ENCODE results near the gene SPATA6L. TPM values are rescaled to one million over a fixed set of nuclear protein-coding genes. Genes with fewer than 3 reads are reported as not detected.
A peak's percentile ranks its signal among the peaks of the same experiment; 100 is the strongest.
"Not testable (repeated sequence)": the region's sequence is repeated elsewhere in the genome, so short reads cannot be mapped to it uniquely, and the experiment has no call there.

SPATA6L gene
- total RNA-seq, 1 donor from 2014 or later: 0.87 TPM

DNA sequence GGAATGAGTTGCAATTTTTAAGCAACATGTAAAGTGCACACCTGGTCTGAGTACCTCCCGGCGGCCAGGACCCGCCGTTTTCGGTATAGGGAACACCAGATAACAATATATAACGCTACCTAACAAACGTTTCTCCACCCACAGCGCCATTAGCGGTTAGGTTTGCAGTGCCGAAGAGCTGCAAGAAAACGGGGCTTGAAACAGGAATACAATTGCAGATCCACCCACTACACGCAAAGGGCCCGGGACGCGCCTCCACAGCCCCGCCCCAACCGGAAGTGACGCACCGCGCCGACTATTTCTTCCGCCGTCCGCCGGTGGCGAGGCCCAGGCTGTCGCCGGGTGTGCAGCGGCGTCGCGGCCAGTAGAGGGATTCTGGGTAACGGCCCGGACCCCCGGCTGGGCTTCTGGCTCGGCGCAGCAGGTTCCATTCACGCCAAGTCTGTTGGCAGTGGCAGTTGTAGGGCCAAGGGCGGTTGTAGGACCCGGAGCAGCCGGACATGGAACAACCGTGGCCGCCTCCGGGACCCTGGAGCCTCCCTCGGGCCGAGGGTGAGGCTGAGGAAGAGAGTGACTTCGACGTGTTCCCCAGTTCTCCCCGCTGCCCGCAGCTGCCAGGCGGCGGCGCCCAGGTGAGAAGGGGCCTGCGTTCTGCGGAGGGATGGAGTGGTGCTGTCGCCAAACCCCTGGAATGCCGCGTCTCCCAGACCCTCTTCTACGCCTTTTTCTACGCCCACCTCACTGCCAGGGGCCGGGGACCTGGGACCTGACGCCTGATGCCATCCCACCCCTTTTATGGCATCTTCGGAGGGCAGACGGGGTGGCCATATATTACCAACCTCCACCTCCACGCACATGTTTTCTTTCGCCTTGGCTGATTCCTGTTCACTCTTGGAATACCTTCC lies 13.2 kb upstream of the SPATA6L start, which contains the start of gene CDC37L1:
TSS of gene CDC37L1 (plus strand) at position 302 of the 905 bp plus-strand sequence. CDS start at position 501, 199 bp downstream.
- DNase-seq (peak; percentile 99), ATAC-seq (peak; percentile 99)
- intact Hi-C loops (cut with micrococcal nuclease): no loop called here

DNA sequence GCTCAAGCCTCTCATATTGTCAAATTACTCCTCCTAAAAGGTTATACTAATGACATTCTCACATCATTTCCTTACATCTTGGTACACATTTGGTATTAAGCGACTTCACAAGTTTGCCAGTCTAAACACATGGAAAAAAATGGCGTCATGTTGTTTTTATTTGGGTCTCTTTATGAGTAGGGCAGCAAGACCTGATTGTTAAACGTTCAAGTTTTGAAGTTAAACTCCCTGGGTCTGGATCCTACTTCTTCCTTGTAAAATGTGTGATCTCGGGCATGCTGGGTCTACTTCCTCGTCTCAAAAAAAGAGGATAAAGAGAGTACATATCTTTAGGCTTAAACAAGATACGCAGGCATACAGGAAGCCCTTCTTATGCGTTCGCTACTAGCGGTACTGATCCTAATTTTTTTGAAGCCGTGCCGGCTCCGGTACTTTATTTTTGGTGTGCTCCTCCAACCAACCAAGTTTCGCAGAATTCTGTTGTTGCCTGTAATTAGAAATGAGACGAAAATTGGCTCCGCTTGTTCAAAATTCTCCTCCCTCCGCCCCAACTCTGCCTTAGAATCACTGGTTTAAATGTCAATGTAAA lies 12.5 kb upstream of the SPATA6L start:
- peak; percentile 23 for ATAC-seq
- intact Hi-C loops (cut with micrococcal nuclease): no loop called here
- peak; percentile 28 for DNase-seq

DNA sequence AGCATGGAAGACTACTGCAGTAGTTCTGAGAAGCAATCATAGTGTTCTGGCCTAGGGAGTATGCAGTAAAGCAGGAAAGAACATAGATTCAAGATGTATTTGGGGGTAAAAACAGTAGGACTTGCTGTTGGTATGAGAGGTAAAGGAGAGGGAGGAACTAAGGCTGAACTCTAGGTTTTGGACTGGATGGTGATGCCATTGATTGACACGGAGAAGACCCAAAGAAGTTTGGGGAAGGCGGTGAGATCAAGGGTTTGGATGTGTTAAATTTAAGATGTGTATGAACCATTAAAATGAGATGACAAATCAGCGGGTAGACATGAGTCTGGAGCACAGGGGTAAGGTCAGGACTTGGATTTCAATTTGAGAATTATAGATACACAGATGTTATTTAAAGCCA lies 11.1 kb upstream of the SPATA6L start:
- ATAC-seq (no peak), DNase-seq (no peak)
- intact Hi-C loops (cut with micrococcal nuclease): no loop called here

DNA sequence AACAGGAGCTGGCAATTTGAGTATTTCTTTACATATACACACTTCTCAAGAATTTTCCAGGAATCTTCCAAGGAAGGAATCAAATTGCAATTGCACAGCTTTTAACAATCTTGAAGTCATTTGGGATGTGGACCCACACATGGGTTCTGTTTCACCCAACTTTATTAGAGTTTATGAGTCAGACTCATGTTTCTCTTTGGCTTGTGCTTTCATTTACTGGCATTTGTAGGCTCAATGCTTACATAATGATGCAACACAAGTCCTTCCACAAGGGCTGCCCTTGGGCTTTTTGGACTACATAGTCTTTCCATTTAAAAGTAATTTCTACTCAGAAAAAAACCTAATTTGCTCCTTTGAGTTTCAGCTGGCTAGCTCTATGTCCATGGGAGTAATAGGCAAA lies 8.5 kb upstream of the SPATA6L start:
- intact Hi-C loops (cut with micrococcal nuclease): no loop called here
- no peak for ATAC-seq
- DNase-seq: no peak

DNA sequence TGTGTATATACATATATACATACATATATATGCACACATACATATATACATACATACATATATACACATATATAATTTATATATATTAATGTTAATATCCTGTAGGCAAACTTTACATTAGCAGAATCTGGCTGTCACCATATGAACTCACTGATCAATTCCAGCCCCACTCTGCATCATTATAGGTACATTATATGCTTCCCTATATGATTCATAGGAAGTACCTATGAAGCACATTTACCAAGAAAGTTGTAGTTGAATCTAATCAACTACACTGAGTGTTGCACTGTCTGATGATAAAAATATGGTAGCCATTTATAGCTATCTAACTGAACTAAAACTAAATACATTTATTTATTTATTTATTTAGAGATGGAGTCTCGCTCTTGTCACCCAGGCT lies 5.5 kb upstream of the SPATA6L start:
- intact Hi-C loops (cut with micrococcal nuclease): no loop called here
- no peak for ATAC-seq

DNA sequence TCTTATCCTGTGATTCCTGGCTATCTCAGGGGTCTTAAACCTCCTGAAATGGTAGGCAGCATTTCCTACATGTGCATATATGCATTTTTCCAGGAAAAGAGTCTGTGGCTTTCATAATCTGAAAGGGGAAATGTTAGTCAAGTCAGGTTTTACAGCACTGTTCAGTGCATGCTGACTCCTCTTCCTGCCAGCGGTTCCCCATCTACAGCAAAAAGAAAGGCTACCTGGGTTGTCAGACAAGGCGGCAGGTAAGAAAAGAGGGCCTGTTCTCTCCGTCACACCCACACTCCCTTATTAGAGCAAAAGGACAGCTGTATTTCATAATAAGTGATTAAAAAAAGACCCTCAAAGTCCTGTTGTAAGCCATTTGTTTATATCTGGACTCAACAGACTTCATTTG lies 4.3 kb upstream of the SPATA6L start:
- ATAC-seq (no peak), DNase-seq (no peak)
- intact Hi-C loops (cut with micrococcal nuclease): no loop called here

More for the DNA sequence above, 5.5 kb upstream of the SPATA6L start:
- DNase-seq: no peak

DNA sequence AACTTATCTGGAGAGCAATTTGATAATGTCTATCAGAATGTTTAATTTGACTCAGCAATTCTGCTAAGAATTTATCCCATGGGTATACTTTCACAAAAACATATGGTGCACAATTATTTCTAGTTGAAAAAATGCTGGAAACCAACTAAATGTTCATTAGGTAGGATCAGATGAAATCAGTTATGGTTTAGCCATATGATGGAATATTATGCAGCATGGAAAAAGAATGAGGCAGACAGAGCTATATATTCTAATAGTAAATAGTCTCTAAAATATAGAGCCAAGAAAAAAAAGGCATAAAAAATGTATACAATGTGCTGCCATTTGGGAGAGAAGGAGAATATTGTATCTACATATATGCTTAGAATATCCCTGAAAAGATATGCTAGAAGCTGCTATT lies 3.6 kb upstream of the SPATA6L start:
- intact Hi-C loops (cut with micrococcal nuclease): no loop called here
- no peak for DNase-seq
- no peak for ATAC-seq

DNA sequence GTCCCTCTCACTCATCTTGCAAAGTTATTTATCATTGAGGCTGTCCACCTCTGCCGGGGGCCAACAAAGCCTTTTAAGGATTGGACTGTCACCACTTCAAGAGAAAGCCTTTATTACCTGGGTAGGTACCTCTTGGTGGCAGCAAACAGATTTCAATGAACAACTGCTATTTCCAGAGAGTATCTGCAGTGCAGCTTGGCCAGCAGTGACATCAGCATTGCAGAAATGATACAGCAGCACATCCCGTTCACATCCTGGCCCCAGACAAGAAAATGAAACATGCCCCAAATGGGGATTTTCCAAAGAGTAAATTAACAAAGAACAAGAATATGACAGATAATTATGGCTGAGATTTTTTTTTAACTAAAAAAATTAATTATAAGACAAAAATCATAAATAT lies 2.3 kb upstream of the SPATA6L start:
- ATAC-seq (no peak), DNase-seq (no peak)
- intact Hi-C loops (cut with micrococcal nuclease): no loop called here

DNA sequence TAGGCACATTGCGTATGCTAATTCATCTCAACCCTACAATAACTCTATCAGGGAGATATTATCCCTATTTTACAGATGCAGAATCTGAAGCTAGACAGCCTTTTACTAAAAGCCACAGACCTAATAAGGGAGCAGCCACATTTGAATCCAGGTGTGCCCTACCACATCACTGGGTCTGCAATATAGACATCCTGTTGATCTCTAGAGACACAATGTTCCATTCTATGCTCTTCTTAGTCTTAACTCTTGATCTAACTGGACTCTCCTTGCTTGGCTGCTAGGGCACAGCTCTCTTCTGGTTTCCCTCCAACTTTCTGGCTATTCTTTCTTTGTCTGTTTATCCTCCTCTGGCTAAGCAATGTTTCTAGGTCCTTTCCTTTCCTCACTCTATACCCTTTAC lies 1.4 kb upstream of the SPATA6L start:
- intact Hi-C loops (cut with micrococcal nuclease): no loop called here
- no peak for DNase-seq
- no peak for ATAC-seq

DNA sequence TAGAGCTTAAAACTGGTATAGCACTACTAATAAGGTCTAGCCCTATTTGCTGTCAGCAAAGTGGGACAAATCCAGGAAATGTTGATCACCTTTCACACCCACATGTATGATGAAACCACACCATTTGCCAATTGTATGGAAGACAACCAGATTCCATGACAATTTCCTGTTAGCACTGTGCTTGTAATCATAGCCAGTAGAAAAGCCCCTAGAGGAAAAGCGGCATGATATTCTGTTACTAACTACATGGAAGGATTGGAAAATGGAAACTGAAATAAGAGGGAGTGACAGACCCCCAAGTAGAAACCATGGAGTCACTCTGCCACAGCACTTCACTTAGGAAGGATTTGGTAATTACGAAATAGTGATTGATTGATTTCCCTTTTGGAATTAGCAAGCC lies 923 bp downstream of the SPATA6L start:
- ATAC-seq: no peak
- DNase-seq: no peak
- intact Hi-C loops (cut with micrococcal nuclease): no loop called here

DNA sequence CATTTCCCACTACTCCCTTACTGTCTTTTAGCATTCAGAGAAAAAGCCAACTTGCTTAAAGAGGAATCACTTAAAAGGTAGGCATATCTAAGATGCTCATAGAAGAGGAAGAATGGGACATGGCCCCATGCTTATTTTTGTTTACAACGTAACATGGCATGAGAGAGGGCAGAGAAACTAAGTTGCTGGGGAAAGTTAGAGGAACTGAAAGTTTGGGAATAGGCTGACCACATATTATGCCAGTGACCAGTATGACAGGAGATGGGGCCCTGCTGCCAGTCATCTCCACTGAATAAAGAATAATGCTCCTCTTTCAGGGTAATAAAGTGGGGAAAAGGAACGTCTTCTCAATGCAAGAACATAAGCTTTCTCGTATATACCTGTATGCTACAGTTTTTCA lies 2.3 kb downstream of the SPATA6L start:
- intact Hi-C loops (cut with micrococcal nuclease): no loop called here
- no peak for DNase-seq

DNA sequence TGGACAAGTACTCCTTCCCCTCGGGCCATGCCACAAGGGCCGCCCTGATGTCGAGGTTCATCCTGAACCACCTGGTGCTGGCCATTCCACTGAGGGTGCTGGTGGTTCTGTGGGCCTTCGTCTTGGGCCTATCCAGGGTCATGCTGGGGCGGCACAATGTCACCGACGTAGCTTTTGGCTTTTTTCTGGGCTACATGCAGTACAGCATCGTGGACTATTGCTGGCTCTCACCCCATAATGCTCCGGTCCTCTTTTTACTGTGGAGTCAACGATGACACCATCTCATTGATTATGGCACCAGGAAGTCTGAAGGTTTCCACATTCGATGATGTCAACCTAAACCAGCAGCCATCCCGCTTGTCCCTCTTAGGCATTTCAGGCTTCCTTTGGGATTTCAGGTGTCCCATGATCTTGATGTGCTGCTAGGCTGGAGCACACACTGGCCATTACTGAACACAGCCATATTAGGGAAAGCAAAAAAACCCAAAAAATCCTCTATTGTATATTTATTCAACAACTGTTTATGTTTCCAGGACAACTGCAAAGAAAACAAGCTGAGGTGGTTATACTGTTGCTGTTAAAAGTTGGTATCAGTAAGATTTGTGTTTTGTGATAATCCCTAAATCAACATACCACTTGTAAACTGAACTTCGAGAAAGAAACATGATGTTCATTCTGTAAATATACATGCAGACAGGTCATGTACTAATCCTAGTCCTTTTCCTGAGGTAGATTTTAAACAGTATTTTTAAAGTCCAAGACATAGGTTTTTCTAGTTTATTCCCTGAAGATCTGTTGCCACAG lies 3.1 kb downstream of the SPATA6L start:
- ATAC-seq (no peak), DNase-seq (no peak)
- intact Hi-C loops (cut with micrococcal nuclease): no loop called here

More for the DNA sequence above, 2.3 kb downstream of the SPATA6L start:
- no peak for ATAC-seq

DNA sequence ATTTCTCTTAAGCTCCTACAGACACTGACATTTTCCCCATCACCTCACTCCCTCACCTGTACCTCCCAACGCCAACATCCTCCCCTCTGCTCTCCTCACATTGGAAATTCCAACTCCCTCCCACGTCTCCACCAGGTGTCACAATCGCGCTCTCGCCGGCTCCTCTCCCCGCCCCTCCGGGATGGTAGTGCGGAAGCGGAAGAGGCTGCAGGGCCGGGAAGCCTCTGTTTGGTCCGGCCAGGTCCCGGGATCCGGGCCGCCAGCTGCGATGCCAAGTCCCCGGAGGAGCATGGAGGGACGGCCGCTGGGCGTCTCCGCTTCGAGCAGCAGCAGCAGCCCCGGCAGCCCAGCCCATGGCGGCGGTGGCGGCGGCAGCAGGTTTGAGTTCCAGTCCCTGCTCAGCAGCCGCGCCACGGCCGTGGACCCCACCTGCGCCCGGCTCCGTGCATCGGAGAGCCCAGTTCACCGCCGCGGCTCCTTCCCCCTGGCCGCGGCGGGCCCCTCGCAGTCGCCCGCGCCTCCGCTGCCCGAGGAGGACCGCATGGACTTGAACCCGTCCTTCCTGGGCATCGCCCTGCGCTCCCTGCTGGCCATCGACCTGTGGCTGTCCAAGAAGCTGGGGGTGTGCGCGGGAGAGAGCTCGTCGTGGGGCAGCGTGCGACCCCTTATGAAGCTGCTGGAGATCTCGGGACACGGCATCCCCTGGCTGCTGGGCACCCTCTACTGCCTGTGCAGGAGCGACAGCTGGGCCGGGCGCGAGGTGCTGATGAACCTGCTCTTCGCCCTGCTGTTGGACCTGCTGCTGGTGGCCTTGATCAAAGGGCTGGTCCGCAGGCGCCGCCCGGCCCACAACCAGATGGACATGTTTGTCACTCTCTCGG lies 3.9 kb downstream of the SPATA6L start, which contains the start of gene PLPP6:
TSS of gene PLPP6 (plus strand) at position 187 of the 881 bp plus-strand sequence. CDS start at position 269, 82 bp downstream.
- peak; percentile 92 for DNase-seq
- intact Hi-C loops (cut with micrococcal nuclease): no loop called here
- peak; percentile 97 for ATAC-seq

DNA sequence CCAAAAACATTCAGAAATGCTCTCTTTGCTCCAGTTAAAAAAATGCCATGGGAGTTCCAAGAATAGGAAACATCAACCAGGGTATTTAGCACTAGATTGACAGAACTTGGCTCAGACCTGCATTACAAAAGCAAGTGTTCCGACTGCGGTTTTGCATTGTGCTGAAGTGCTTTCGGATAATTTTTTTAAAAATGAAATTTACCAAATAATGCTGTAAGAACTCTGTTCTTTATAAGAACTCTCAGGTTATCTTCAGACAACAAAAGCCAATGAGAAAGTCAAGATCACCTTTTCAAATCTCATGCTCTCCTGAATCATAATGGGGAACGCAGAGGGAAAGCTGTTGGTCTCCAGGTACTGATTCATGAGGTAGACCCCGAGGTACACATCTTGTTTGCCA lies 4.7 kb downstream of the SPATA6L start:
- DNase-seq (no peak), ATAC-seq (no peak)
- intact Hi-C loops (cut with micrococcal nuclease): no loop called here

DNA sequence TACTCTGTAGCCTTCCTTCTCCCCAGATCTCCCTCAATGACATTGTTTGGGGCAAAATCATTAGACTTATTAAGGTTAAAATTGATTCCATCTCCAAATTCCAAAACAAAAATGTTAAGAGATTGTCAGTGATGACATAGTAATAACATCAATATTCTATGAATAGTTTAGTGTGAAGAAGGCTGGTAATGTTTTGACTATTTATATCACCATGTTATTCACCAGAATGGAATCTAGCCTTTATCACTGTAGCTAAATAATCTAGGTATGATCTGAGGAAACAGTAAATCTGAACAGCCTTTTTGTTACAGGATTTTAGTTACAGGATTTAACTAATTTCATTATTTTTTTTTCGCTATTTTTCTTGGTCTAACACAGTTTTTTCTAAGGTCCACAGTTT lies 5.1 kb downstream of the SPATA6L start:
- no peak for ATAC-seq
- DNase-seq: no peak
- intact Hi-C loops (cut with micrococcal nuclease): no loop called here

DNA sequence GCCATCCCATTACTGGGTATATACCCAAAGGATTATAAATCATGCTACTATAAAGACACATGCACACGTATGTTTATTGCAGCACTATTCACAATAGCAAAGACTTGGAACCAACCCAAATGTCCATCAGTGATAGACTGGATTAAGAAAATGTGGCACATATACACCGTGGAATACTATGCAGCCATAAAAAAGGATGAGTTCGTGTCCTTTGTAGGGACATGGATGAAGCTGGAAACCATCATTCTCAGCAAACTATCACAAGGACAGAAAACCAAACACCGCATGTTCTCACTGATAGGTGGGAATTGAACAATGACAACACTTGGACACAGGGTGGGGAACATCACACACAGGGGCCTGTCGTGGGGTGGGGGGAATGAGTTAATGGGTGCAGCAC lies 5.6 kb downstream of the SPATA6L start:
- DNase-seq; ATAC-seq; intact Hi-C loops (cut with micrococcal nuclease): not testable (repeated sequence)

DNA sequence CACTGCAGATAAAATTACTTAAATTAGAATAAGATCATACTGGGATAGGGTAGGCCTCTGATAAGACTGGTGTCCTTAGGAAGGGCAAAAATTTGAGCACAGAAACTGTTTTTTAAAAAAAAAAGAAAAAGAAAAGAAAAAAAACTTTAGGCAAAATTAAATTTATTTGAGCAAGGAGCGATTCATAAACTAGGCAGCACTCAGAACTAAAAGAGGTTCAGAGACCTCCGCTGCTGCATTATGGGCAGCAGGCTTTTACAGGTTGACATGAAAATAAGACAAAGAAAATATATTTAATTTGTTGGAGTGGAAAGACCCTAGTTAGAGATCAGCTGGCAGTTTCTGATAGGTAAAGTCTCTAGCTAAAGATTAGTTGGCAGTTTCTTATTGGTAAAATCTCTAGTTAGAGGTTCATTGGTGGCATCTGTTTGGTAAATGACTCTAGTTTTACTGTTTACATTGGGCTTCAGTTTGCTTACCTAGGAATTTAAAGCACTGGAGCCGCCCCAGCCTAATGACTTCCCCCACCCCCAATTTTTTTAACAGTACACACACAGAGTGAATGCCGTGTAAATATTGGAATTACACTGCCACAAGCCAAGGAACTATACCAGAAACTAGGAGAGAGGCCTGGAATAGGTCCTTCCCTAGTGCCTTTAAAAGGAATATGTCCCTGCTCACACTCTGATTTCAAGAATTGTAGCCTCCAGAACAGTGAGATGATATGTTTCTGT lies 8.7 kb downstream of the SPATA6L start:
- DNase-seq: no peak
- intact Hi-C loops (cut with micrococcal nuclease): no loop called here
- no peak for ATAC-seq

DNA sequence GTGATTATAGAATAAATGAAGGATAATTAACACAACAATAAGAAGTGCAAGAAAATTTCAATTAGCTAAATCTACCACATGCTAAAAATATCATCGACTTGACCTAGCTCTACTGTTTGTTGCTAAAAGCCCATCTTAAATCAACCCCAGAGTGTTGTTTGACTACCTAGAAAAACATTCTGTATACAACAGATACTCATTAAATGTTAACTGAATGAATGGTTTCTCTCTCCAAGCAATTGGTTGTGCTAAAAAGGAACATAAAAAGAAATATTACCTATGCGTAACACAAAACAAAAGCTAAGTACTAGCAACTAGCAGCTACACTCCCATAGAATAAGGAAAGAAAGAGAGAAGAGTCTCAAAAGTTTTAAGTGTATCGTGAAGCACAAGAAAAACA lies 9.7 kb downstream of the SPATA6L start:
- intact Hi-C loops (cut with micrococcal nuclease): no loop called here
- ATAC-seq: no peak

More for the DNA sequence above, 9.7 kb downstream of the SPATA6L start:
- no peak for DNase-seq
